HG03045 (cell line): ENCODE measurements around the gene GIT1.

ENCODE experiments used
- ATAC-seq: cut with Tn5 transposase; IDR thresholded peaks from one replicate; pipeline ENCODE4 v1.9.1; 2021; ENCODE audit warnings: mild to moderate bottlenecking, moderate library complexity; ENCODE audit not compliant: unreplicated experiment

GIT1 gene

DNA sequence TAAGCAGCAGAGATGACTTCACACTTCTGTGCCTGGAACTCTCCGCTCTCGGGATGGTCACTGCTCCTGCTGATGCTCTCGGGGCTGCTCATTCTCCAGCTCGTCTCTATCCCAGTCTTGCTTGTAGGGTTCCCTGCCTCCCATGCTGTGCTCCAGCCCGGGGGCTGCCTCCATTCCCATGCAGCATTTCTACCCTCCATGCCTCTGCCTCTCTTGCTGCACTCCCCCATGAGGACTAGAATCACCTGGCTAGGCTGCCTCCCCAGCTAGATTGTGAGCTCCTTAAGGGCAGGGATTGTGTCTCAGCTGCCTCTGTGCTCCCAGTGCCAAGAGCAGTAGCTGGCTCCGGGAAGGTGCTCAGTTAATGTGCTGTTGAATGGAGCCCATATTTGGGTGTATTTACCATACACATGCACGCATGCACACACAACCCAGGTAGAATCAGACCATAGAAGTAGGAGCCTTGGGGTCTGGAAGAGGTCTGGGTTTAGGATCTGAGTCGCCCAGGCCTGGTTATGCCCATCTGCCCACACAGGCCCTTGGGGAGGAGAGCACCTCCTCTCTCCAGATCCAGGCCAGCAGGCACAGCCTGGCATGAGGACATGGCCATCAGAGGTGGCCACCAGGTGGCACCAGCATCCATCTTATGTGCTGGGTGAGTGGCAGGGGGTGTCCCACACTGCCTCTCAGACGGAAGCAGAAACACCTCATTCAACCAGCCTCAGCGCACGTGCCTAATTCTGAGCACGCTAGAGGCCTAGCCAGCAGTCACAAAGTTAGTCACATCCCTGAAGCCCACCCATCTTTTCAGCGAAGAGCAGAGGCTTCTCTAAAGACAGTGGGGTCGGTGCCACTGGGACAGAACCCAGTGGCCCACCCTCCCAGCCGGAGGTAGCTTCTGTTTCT, 9.3 kb downstream of the GIT1 start:
- peak; percentile 60 for ATAC-seq

DNA sequence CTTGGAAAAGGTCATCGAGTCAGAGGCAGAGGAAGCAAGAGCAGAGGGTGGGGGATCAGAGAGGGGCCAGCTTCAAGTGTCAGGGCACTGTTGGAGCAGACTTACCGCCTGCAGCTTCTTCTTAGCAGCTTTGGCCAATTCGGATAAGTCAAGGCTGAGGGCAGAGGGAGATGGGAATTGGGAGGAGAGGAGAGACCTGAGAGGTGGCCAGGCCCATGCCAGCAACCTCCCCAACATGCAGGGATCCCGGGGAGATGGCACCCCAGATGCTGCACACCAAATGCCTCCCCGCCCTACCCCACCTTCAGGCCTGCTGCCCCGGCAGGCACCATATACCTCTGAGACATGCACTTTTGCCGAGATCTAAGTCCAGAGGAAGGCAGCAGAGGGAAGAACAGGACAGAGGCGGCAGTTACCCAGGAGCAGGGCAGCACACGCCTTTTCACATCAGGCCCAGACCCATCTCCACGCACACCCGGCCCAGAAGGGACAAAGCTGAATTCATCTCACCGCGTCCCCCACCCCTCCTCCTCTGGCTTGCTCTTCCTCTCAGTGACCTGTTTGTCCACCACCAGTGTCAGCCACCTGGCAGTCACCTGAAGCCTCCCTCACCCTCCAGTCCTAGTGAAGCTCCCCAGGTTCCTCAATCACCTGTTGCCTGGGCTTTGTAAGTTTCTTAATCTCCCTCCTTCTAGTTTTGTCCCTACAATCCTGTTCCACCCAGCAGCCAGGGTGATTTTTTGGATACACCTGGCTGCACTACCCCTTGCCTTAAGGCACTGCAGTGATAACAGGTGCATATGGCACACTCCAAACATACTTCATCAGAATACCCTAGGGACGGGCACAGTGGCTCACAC, 10.6 kb downstream of the GIT1 start:
- ATAC-seq, result no peak

DNA sequence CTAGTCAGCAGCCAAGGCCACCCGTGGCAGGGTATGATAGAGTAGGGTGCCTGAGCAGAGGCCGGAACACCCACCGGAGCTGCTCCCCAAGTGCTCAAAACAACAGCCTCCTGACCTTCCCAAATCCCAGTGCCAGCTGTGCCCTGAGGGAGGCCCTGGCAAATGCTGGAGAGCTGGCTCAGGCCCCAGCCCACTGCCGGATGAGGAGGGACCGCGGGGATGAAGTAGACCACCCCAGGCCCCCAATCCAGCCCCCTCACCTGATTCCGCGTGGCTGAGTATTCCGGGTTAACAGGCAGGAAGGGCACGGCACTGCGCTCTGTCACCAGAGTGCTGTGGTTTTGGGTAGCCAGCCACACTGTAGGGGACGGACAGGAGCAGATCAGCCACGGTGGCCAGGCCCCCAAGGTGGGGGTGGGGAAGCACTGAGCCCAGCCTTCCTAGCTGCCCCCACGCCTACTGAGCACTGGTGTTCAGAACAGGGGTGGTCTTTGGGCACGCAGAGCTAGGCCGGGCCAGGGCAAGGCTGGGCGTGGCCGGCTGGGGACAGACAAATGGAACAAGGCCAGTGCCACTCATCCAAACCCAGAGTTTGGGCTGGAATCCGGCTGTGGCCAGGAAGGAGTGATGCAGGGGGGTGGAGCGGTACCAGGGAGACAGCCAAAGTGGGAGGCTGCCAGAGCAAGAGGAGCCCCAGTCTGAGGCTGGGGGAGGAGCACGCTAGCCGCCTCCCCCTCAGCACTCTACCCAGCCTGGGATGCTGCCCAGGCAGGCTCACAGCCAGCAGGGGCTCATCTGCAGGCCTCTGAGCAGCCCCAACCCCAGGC, 11.8 kb downstream of the GIT1 start:
- no peak for ATAC-seq

DNA sequence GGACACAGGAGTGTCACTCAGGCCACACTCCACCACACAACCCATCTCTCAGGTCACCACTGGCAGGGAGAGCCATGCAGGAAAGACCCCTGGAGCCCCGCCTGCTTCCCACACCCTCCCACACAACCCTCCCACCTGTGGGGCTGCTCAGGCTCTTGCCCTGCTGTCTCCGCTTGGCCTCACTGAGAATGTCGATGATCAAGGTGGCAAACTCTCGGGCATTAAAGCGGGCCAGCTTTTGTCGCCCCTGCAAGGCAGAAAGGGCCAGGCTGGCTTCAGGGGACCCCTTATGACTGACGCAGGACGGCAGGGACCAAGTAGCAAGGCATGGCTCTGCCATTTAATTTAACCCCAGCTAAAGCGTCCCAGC, 12.5 kb downstream of the GIT1 start:
- ATAC-seq, result no peak

DNA sequence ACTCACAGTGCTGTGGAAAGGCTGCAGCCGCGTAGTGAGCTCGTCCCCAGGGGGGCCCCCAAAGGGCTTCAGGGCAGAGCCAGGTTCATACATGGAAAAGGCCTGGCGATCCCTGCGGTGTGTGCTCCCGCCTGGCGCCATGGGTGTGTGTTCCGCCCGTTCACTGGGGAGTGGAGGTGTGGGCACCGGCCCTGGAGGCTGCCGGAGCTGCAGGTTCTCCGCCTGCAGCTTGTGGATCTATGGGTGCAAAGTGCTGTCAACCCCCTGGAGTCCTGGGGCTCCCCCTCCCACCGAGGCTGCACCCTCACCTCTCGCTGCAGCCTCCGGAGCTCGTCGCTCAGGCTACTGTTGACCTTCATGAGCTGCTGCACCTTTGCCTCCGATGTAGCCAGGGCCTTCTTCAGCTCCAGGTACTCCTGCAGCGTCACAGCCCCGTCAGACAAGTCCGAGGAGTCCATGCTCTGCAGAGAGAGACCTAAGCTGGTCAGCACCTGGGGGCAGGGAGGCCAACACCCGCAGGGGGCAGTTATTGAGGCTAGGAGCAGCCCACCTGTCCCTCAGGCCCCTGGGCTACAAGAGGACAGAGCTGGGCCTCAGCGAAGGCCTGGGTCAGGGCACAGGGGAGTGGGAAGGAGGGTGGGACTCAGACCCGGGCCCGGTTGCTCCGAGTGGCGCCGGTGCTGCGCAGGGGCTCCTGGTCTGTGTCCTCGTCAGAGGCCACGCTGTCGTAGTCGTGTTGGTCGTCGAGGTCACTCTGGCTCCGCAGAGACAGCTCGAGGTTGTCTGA, 13.0 kb downstream of the GIT1 start:
- no peak for ATAC-seq

DNA sequence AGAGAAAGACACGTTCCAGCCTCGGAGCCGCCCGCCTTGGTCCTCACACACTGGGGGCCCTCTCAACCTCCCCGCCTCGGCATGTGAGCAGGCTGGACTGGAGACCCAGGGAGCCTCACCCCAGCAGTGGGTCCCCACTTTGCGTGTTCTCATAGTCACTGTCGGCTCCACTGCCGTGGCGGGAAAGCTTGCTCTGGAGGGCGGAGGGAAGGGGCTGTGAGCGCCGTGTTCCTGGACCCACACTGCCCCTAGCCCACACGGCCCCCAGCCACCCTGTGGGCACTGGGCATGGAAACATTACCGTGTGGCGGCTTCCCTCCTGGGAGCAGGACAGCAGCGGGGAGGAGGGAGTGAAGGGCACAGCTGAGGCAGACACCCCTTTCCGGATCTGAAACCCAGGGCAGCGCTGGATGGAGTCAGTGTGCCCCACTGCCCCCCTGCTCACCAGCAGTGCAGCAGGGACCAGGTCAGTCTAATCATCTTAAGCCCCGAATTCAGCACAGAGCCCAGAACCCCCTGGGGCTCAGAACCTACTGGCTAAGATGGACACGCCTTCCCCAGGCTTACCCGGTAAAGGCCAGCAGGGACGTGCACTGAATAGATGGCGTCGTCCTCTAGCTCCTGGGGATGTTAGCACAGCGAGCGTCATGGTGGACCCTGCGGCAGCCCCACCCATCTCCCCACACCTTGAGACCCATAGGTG, 13.8 kb downstream of the GIT1 start:
- ATAC-seq, result no peak

DNA sequence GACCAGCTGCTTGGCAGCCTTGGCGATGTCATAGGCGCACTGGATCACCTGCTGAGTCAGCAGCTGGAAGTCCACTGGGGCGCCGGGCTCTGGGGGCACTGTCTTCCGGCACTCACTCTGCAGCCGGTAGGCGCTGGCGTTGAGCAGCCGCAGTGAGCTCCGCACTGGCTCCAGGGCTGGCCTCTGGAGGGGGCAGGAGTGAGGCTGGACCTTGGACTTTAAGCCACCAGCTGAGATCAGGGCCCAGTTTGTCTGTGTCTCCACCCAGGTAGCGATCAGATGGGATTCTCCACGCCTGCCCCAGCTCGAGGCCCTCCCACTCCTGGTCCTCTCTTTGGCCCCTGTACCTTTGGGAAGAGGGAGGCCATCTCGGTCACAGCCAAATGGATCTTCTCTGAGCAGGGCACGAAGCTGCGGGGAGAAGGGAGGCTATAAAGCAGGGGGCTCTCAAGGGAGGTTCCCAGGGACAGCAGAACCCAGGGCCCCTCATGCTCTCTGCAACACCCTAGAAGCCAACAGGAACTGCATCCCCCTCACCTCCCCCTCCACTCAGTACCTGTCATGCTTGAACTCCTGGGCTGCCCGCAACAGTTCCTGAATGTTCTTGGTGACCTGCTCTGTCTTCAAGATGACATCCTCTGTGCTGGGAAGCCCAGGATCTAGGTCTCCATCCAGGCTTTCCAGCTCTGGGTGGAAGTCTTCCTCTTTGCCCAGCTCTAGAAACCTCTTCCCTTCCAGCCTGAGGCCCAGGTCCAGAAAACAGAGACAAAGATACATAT, 14.5 kb downstream of the GIT1 start:
- ATAC-seq, result no peak

DNA sequence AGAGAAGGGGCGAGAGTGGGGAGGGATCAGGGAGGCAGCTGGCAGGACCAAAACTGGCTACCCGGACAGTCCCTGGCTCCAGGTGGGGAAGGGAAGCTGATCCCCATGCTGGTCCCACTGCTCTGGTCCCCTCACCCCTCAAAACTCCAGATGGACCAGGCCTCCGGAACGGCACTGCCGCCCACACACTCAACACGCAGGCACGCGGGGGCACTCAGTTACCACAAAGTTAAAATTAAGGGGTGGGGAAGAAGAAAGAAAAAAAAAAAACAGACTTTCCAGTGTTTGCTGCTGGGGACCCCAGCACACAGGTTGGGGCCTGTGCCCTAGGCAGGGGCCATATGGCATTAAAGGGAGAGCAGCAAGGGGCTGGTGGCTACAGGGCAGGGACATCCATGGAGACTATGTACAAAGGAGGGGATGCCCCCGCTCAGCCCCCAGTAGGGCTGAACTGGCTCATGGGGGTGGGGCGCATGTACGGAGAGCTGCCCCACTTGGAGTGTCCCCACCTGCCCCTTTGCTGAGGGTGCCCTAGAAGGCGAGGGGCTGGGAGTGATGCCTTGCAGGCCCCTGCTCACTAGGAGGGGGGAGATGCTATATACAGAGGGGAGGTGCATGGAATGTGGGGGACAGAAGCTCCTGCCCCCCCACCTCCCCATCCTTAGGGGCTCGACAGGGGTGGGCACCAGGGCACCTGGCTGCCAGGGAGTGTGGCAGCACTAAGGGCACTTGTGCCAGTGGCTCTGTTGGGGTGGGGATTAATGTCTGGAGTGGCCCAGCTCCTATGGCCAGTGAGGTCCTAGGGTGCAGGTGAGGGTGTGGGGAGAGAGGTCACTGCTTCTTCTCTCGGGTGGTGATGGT, 15.3 kb downstream of the GIT1 start:
- ATAC-seq, result no peak

DNA sequence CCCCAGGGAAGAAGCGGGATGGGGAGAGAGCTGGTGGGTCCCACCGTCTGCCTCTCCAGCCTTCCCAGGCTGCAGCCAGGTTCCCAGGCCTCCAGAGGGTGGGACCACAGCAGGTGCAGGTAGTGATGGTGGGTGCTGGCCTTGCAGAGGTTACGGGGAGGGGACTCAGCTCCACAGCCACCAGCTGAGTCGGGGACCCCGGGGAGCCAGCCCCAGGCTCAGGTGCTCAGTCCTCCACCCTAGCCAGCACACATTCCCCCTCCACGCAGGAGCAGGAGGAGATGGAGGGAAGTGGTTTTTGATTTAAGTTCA, 15.9 kb downstream of the GIT1 start:
- no peak for ATAC-seq

DNA sequence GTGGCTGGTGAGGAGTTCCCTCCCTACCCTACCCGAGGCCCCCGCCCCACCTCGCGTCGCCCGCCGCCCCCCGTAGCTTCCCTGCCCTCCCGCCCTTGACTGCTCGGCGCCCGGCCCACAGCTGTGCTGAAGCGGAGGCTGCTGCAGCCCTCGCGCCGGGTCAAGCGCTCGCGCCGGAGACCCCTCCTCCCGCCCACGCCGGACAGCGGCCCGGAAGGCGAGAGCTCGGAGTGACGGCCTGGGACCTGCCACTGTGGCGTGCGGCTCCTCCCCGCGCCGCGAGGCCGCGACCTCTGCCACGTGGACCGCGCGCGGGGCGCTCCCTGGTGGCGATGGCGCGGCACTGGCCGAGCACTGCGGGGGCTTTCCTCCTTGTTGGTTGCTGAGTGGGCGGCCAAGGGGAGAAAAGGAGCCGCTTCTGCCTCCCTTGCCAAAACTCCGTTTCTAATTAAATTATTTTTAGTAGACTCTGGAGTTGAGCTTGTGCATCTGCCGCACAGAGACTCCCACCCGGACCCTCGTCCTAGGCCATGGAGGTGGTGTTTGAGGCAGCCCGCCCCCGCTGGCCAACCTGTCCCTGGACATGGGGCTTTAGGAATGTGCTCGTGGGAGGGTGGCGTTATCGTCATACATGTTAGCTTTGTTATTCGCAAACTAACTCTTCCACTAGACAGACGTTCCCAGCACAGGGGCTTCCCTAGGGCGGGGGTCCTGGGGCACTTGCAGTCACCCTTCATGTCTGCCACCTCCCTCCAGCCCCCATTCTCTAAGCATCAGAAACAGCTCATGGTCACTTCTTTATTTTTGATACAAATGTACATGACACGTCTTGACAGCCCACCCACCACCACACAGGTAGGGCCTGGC, 16.5 kb downstream of the GIT1 start:
- peak; percentile 31 for ATAC-seq

DNA sequence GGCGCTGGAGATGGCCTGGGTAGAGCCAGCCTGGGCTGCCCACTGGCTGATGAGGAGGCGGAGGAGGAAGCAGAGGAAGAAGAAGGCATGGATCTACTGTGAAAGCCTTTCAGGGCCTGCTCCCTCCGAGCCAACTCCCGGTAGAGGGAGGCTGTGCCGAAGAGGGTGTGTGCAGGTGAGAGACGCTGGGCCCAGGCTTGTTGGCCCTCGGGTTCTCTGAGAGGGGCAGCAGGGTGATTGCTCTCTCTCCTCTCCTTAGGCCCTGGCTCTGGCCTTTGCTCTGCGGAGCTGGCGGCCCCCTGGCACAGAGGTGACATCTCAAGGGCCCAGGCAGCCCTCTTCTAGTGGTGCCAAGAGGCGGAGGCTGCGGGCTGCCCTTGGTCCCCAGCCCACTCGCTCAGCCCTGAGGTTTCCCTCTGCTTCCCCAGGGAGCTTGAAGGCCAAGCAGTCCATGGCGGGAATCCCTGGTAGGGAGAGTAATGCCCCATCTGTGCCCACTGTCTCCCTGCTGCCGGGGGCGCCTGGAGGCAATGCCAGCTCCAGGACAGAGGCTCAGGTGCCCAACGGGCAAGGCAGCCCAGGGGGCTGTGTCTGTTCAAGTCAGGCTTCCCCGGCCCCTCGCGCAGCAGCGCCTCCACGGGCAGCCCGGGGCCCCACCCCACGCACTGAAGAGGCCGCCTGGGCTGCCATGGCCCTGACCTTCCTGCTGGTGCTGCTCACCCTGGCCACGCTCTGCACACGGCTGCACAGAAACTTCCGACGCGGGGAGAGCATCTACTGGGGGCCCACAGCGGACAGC, 17.4 kb downstream of the GIT1 start:
- no peak for ATAC-seq

DNA sequence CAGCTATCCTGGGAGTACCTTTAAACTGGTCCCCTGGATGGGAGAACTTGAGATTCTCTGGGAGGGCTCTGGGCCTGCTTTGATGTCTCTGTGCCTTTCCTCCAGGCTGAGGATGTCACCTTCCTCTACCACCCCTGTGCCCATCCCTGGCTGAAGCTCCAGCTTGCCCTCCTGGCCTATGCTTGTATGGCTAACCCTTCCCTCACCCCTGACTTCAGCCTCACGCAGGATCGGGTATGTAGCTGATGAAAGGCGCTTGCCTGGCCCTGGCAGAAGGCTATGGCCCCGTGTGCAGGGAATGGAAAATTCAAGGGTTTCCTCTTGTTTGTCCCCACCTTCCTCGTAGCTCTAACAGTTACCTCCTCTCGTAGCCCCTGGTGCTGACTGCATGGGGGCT, 18.0 kb downstream of the GIT1 start:
- ATAC-seq, result no peak

DNA sequence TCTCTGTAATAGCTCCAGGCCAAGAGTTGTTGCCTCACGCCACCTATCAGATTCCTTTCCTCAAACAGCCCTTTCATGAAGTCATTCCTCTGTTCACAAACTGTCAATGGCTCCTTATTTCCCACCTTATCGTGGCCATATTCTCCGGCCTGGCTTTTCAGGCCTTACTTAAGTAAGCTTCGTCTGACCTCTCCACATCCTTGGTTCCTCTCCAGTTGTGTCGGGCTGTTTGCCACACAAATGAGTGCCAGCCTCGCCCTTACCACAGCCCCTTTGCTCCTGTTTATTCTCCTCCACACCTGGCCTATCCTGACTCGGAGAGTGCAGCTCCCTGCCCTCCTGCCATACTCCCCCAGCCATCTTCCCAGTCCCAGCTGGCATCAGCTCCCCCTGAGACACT, 18.9 kb downstream of the GIT1 start:
- ATAC-seq, result no peak

DNA sequence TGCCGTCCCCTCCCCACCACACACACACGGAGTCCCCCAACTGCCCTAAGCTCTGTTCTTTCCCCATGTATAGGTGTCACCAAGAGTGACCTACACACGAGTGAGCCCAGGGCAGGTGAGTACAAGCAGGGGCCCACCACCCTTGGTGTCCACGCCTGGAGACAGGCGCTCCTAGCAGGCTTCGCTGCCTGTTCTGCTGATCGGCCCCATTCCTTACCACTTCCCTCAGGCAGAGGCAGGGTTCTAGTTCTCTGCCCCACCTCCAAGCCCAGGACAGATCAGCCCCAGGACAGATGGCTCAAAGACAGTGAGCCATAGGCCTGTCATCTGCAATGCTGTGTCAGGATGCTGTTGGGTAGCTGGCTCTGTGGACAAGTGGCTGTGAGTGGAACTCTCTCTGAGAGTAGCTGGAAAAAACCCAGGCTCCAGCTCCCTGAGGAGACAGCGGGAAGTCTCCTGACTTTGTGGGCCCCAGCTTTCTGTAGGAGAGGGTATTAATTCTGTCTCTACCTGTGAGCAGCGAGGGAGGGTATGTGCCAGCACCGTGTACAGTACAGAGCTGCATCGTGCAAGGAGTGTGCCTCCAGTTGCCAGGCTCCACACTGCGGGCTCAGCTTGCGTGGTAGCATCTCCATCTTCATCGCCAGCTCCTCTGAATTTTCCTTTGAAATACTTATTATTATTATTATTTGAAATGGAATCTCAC, 20.1 kb downstream of the GIT1 start:
- ATAC-seq, result no peak

DNA sequence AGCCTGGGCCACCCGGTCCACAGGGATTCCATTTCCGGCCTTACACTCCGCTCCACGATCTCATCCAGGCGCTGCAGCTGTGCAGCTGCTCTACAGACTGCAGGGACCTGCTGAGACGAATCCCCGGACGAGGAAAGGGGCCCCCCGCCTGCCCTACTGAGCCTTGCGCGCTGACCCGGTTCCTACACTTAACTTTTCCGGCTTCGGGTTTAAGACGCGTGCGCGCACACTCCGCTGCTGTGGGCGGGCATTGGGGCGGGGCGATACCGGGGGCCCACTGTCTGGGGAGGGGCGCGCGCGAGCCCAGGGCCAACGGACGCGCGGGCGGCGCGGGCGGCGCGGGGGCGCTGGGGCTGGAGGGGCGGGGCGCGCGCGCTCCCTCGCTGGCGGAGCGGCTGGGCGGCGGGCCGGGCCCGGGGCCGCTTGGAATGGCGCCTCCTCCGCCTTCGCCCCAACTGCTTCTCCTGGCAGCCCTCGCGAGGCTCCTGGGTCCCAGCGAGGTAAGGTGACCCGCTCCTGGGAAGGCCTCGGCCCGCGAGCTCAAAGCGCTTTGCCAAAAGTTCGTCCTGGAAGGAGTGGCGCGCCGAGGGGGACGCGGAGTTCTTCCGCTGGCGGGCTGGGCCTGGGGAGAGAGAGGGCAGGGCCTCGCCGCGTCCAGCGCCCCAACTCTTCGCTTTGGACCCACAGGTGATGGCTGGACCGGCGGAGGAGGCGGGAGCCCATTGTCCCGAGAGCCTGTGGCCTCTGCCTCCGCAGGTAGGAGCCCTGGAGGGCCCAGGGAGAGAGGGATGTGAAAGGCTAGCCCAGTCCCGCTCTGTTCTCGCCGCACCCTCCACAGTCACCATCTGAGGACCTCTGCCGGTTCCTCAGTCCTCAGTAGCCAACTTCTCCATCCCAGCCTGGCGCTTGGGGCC, 20.9 kb downstream of the GIT1 start, which contains the start of gene TP53I13:
Gene TP53I13, plus strand, starts transcription at position 371 of the 914 bp plus-strand sequence. Its CDS starts 58 bp downstream, at position 429.
- peak; percentile 39 for ATAC-seq
